Measurements from ENCODE around the gene ALPL.
A peak's percentile ranks its signal among the peaks of the same experiment; 100 is the strongest.
"Not testable (repeated sequence)": the region's sequence is repeated elsewhere in the genome, so short reads cannot be mapped to it uniquely, and the experiment has no call there.

Gene ALPL

GRCh38 chr1:21508580-21509350 is 458 bp upstream of the ALPL start:
- DNase-seq: peak in 1 of 2 experiments; percentile 47

GRCh38 chr1:21510113-21510493 is 880 bp downstream of the ALPL start:
- DNase-seq: no peak

- DNase-seq: no peak
Observed at GRCh38 chr1:21510885-21511578, 1.8 kb downstream of the ALPL start.

- no peak for DNase-seq
Observed at GRCh38 chr1:21511579-21512522, 2.6 kb downstream of the ALPL start.

GRCh38 chr1:21514245-21514644 is 5.0 kb downstream of the ALPL start:
- DNase-seq: no peak

- DNase-seq: no peak
Observed at GRCh38 chr1:21517161-21517589, 8.0 kb downstream of the ALPL start.

- no peak for DNase-seq
Observed at GRCh38 chr1:21517660-21518480, 8.6 kb downstream of the ALPL start.

- DNase-seq: no peak
Observed at GRCh38 chr1:21518774-21519455, 9.7 kb downstream of the ALPL start.

GRCh38 chr1:21519486-21520070 is 10.4 kb downstream of the ALPL start:
- DNase-seq: not testable (repeated sequence)

- no peak for DNase-seq
Observed at GRCh38 chr1:21520899-21521716, 11.9 kb downstream of the ALPL start.

GRCh38 chr1:21521717-21522060 is 12.5 kb downstream of the ALPL start:
- DNase-seq: no peak

- DNase-seq: no peak
Observed at GRCh38 chr1:21522525-21523038, 13.4 kb downstream of the ALPL start.

GRCh38 chr1:21523297-21523813 is 14.1 kb downstream of the ALPL start:
- no peak for DNase-seq

GRCh38 chr1:21524220-21524619 is 15.0 kb downstream of the ALPL start:
- DNase-seq: no peak

GRCh38 chr1:21524686-21525339 is 15.6 kb downstream of the ALPL start:
- DNase-seq: no peak

GRCh38 chr1:21525340-21525717 is 16.1 kb downstream of the ALPL start:
- DNase-seq: no peak

GRCh38 chr1:21526441-21526840 is 17.2 kb downstream of the ALPL start:
- DNase-seq: no peak

GRCh38 chr1:21530368-21531016 is 21.3 kb downstream of the ALPL start:
- no peak for DNase-seq

- no peak for DNase-seq
Observed at GRCh38 chr1:21531241-21531640, 22.0 kb downstream of the ALPL start.
